Motor neuron (in vitro differentiated cells): ENCODE data around the gene NINJ1. TPM values are rescaled to one million over a fixed set of nuclear protein-coding genes. Genes with fewer than 3 reads are reported as not detected.

Experiments used
- ATAC-seq, 8 experiments: fragments of 200-7000 bp; cut with Tn5 transposase; replicated peaks in 6 of 8; 2 replicates each; pipeline ENCODE4 v1.8.0; 2021; ENCODE audit warnings: mild to moderate bottlenecking in 8 of 8, moderate library complexity in 8 of 8
- H3K27ac ChIP-seq, 2 donors: fragments of 250-450 bp; sonication (Bioruptor Pico); 2 replicates each; pipeline ENCODE4 v1.9.0; 2021; ENCODE audit warnings: antibody characterized with exemption in 2 of 2, mild to moderate bottlenecking in 2 of 2, moderate library complexity in 1 of 2
- H3K4me1 ChIP-seq, 2 donors: fragments of 250-450 bp; sonication (Bioruptor Pico); replicated peaks in 1 of 2; 2 replicates each; pipeline ENCODE4 v1.6.1; 2021; ENCODE audit warnings: antibody characterized with exemption in 2 of 2, mild to moderate bottlenecking in 2 of 2, moderate library complexity in 1 of 2
- H3K4me3 ChIP-seq, 5 donors: fragments of 250-450 bp; sonication (Bioruptor Pico); 2 replicates each; pipeline ENCODE4 v1.9.0; 2021; ENCODE audit warnings: antibody characterized with exemption in 5 of 5, mild to moderate bottlenecking in 5 of 5, moderate library complexity in 4 of 5
- WGBS, 10 experiments: fragments of 450-650 bp; shearing (Covaris generic); methylation state at CpG; one replicate each; pipeline ENCODE4 v1.0.0; 2022; 5-methylcytosine and 5-hydroxymethylcytosine counted together
- in situ Hi-C, 9 experiments: fragments of 400-800 bp; cut with MboI; loops; one replicate each; pipeline ENCODE4 v1.15.0; 2021; ENCODE audit warnings: low sequenced_read_pairs in 9 of 9, low pct_unique_long_range_greater_than_20kb in 2 of 9; ENCODE audit not compliant: unreplicated experiment in 9 of 9
- total RNA-seq, 8 experiments: library from RNA; unstranded; fragments of 300-600 nt; gene quantifications; 2 replicates each; pipeline versions ENCODE4 v1.2.3 to v1.2.4, GENCODE V29; 2022

The NINJ1 gene
- total RNA-seq, 8 experiments from 2014 or later, result 12.2 to 59.1 (median 20.2) TPM

- Histone ChIP-seq H3K4me3 (no peak overlapping the region), H3K27ac (no peak overlapping the region), H3K4me1 (peaks cover 11 to 14% of the 10 kb centered on the region in 2 donors)
- in situ Hi-C loops, result no loop called here
- no peak for ATAC-seq
- 60 to 100% (median 100%) methylated on average over 1 to 2 of the region's 11 CpGs; no CpG with 5 or more reads in 7 of the 10 experiments for WGBS, 10 experiments
These were observed 3.3 kb upstream of the NINJ1 start for GRCh38 chr9:93137362-93137761.

- Histone ChIP-seq H3K4me1 (peaks cover 11 to 17% of the 10 kb centered on the region in 2 donors), H3K4me3 (no peak overlapping the region), H3K27ac (no peak overlapping the region)
- in situ Hi-C loops, result no loop called here
- 68 to 100% (median 87%) methylated on average over 1 to 7 of the region's 11 CpGs; no CpG with 5 or more reads in 6 of the 10 experiments for WGBS, 10 experiments
- no peak for ATAC-seq
These were observed 2.0 kb upstream of the NINJ1 start for GRCh38 chr9:93136011-93136440.

DNA sequence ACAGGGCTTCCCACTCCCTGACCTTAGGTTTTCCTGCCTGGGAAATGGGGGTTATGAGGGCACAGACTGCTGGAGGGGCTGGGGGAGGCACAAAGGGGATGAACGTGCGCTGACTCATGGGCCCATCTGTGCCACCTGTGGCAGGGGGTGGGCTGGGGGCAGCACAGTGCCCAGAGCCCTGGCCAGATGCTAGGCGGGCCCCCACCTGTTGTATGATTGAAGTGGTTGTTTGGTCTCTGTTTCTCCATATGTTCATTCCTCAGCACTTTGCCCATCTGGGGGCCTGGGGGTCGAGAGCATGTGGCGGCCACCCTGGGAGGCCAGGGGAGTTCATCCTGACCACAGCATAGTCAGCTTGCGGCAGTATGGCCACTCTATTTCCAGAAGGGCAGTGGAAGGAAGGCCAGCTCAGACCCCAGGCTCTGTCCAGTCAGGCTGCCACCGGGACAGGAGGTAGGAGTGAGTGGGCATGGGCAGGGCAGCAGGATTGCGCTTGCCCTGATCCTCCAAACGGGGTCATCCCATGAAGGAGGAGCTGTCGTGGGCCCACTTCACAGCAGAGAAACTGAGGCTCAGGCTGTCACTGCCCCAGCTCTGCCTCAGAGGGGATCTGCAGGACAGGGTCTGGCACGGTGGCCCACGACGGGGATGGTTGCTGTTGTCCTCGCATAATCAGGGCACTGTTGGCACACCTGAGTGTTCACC, 841 bp upstream of the NINJ1 start:
- Histone ChIP-seq H3K4me3 (peak overlapping the region; percentile 46 to 75 (median 59)), H3K27ac (peak overlapping the region in 1 of 2 donors; percentile 77), H3K4me1 (peaks cover 11 to 17% of the 10 kb centered on the region in 2 donors)
- 65 to 80% methylated on average over 2 to 4 of the region's 14 CpGs; no CpG with 5 or more reads in 8 of the 10 experiments for WGBS, 10 experiments
- in situ Hi-C loops, result no loop called here
- no peak for ATAC-seq

GRCh38 chr9:93133681-93134014, 403 bp downstream of the NINJ1 start:
- peak overlapping the region; percentile 46 to 75 (median 59) for H3K4me3 ChIP-seq
- WGBS, 10 experiments, result 0 to 7% (median 5%) methylated on average over 1 to 4 of the region's 34 CpGs; no CpG with 5 or more reads in 7 of the 10 experiments
- peak; percentile 47 to 79 (median 68) for ATAC-seq
- peaks cover 11 to 17% of the 10 kb centered on the region in 2 donors for H3K4me1 ChIP-seq
- H3K27ac ChIP-seq, result peak overlapping the region in 1 of 2 donors; percentile 77
- in situ Hi-C loops, result no loop called here

DNA sequence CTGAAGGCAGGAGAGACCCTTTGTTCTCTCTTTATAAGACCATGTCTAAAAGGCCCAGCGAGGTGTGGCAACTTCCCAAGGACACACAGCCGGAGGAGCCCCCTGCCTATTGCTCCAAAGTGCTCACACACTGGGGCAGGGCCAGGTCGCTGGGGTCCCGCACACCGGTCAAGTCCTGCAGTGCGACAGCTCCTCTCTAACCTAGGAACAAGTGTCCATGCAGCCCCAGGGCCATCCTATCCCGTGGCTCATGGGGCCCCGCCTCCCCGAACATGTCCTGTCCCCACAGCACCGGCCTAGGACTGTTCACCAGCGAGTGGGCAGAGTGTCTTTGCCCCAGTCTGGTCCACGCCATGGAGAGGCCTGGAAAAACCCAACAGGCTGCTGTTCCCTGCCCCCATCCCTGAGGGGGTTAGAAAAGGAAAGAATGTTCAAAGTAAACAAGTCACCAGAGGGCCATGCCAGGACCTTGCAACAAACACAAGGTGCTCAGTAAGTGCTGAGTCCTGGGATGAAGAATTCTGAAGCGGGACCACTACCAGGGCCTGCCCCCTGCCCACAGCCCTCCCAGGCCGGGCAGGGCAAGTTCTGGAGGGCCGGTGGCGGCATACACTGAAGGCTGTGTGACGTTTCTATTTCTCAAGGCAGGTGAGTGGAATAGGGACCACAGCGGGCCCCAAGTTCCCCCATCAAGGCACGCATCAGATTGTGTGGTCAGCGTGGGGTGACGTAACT, 938 bp downstream of the NINJ1 start:
- H3K4me1 ChIP-seq, result peaks cover 11 to 17% of the 10 kb centered on the region in 2 donors
- peak in 7 of 8 experiments; percentile 1 to 6 (median 3) for ATAC-seq
- 0 to 57% (median 40%) methylated on average over 2 to 5 of the region's 21 CpGs; no CpG with 5 or more reads in 5 of the 10 experiments for WGBS, 10 experiments
- peak overlapping the region in 1 of 2 donors; percentile 77 for H3K27ac ChIP-seq
- in situ Hi-C loops, result no loop called here
- H3K4me3 ChIP-seq, result peak overlapping the region; percentile 46 to 75 (median 59)

- no peak overlapping the region for H3K27ac ChIP-seq
- peak overlapping the region in 2 of 5 donors; percentile 59 to 75 for H3K4me3 ChIP-seq
- ATAC-seq, result peak in 2 of 8 experiments; percentile 5 to 26
- WGBS, 10 experiments, result 33 to 80% (median 53%) methylated on average over 1 to 3 of the region's 12 CpGs; no CpG with 5 or more reads in 7 of the 10 experiments
- in situ Hi-C loops, result no loop called here
- H3K4me1 ChIP-seq, result peaks cover 14 to 23% of the 10 kb centered on the region in 2 donors
These were observed 1.6 kb downstream of the NINJ1 start for GRCh38 chr9:93132287-93132927.

- in situ Hi-C loops, result no loop called here
- Histone ChIP-seq H3K4me3 (no peak overlapping the region), H3K4me1 (peaks cover 21 to 29% of the 10 kb centered on the region in 2 donors), H3K27ac (no peak overlapping the region)
- no peak for ATAC-seq
- 88 to 97% (median 93%) methylated on average over 3 to 6 of the region's 13 CpGs; no CpG with 5 or more reads in 7 of the 10 experiments for WGBS, 10 experiments
These were observed 2.3 kb downstream of the NINJ1 start for GRCh38 chr9:93131599-93132286.

- H3K27ac ChIP-seq, result no peak overlapping the region
- peaks cover 28 to 36% of the 10 kb centered on the region in 2 donors for H3K4me1 ChIP-seq
- no peak overlapping the region for H3K4me3 ChIP-seq
- no peak for ATAC-seq
- in situ Hi-C loops, result no loop called here
- 80 to 100% (median 95%) methylated on average over 1 to 10 of the region's 15 CpGs; no CpG with 5 or more reads in 4 of the 10 experiments for WGBS, 10 experiments
These were observed 3.1 kb downstream of the NINJ1 start for GRCh38 chr9:93130861-93131481.

DNA sequence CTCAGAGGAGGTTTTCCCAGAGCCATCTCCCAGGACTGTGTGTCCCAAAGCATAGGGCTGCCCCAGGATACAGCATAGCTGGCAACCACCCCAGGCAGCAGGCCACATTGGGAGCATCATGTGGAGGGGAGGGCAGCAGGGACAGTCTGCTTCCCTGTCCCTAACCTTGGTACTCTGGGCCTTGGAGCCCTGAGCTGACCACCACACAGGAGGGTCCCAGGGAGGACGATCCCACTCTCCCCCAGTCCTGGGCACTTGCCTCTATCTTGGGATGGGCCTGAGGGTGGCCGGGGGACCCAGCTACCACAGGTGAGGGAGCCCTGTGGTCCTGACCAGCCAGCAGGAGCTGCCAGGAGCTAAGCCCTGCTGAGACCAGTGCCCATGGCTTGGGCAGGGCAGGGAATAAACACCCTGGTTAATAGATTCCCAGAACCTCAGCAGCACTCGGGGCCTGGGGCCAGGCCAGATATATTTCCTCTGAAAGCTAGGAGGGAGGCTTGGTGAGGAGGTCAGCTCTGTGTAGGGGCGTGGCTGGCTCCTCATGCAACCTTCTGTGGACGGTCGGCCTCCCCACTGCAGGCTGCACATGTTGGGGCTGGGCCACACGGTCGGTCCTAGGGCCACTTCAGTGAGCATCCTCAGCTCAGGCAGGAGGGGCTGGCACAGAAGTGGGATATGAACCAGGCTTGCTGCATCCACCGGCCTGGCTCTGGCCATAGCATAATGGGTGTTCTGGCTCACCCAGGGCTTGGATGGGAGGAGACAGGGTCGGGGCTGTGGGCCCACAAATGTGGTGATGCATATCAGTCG, 4.2 kb downstream of the NINJ1 start:
- H3K4me1 ChIP-seq, result peaks cover 30 to 36% of the 10 kb centered on the region in 2 donors
- no peak overlapping the region for H3K27ac ChIP-seq
- 29 to 84% (median 58%) methylated on average over 1 to 6 of the region's 11 CpGs; no CpG with 5 or more reads in 4 of the 10 experiments for WGBS, 10 experiments
- no peak overlapping the region for H3K4me3 ChIP-seq
- in situ Hi-C loops, result no loop called here
- ATAC-seq, result no peak

DNA sequence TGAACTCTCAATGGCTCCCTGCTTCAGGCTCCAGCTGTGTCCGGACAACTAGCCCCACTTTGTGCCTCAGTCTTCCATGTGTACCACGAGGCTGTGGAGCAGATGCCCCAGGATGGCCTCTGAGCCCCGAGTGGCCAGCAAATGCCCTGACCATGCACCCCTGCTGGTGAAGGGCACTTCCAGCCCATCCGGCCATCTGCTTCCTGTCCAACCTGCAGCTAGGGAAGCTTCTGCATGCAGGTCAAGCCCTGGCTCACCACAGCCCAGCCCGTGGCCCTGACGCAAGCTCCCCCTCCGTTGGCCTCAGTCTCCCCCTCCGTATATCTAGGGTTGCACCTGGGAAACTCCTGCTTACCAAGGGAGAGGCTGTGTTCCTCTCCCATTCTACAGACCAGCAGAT, 4.8 kb downstream of the NINJ1 start:
- in situ Hi-C loops, result no loop called here
- Histone ChIP-seq H3K27ac (no peak overlapping the region), H3K4me3 (no peak overlapping the region)

GRCh38 chr9:93128715-93129224, 5.3 kb downstream of the NINJ1 start:
- in situ Hi-C loops, result no loop called here
- ATAC-seq, result peak in 1 of 8 experiments; percentile 3

More for the DNA sequence above, 4.8 kb downstream of the NINJ1 start:
- WGBS, 10 experiments, result 71 to 100% (median 89%) methylated on average over 1 to 3 of the region's 8 CpGs; no CpG with 5 or more reads in 5 of the 10 experiments
- H3K4me1 ChIP-seq, result peaks cover 30 to 32% of the 10 kb centered on the region in 2 donors
- no peak for ATAC-seq

More at GRCh38 chr9:93128715-93129224, 5.3 kb downstream of the NINJ1 start:
- peaks cover 30 to 32% of the 10 kb centered on the region in 2 donors for H3K4me1 ChIP-seq
- no peak overlapping the region for H3K27ac ChIP-seq
- H3K4me3 ChIP-seq, result no peak overlapping the region
- WGBS, 10 experiments, result 83 to 100% (median 89%) methylated on average over 1 to 3 of the region's 10 CpGs; no CpG with 5 or more reads in 7 of the 10 experiments
